Activated naive CD8-positive, alpha-beta T cell treated with anti-CD3 and anti-CD28 coated beads, Interleukin-2, amount 50 U/mL, for 24 hours (primary cell): ENCODE measurements around the gene PRKCZ.

Experiments used
- ATAC-seq: fragments of 150-1000 bp; cut with Tn5 transposase; one replicate; pipeline ENCODE4 v1.10.0; 2021
- DNase-seq: peaks from one replicate; pipeline ENCODE4 v3.0.0; 2021
- H3K27ac Mint-ChIP-seq: one replicate; pipeline ENCODE4 v1.8.0; 2021; ENCODE audit warnings: mild to moderate bottlenecking, mixed read lengths
- H3K27me3 Mint-ChIP-seq: one replicate; pipeline ENCODE4 v1.8.0; 2021; ENCODE audit warnings: mixed read lengths
- H3K36me3 Mint-ChIP-seq: one replicate; pipeline ENCODE4 v1.8.0; 2021; ENCODE audit warnings: low read depth, mixed read lengths
- H3K4me1 Mint-ChIP-seq: one replicate; pipeline ENCODE4 v1.8.0; 2021; ENCODE audit warnings: mixed read lengths
- H3K4me3 Mint-ChIP-seq: one replicate; pipeline ENCODE4 v1.8.0; 2021; ENCODE audit warnings: mild to moderate bottlenecking, moderate library complexity, mixed read lengths
- H3K9me3 Mint-ChIP-seq: one replicate; pipeline ENCODE4 v1.8.0; 2021; ENCODE audit warnings: mixed read lengths

The PRKCZ gene

GRCh38 chr1:2190491-2190976 is 140.3 kb downstream of the PRKCZ start:
- H3K9me3 Mint-ChIP-seq = no peaks in the 10 kb centered on the region
- H3K4me1 Mint-ChIP-seq = peaks cover 20% of the 10 kb centered on the region
- no peak overlapping the region for H3K27ac Mint-ChIP-seq
- no peak for ATAC-seq
- no peaks in the 10 kb centered on the region for H3K27me3 Mint-ChIP-seq
- peak overlapping the region; percentile 32 for H3K4me3 Mint-ChIP-seq
- H3K36me3 Mint-ChIP-seq = peaks cover 2% of the 10 kb centered on the region
- DNase-seq = no peak

- no peaks in the 10 kb centered on the region for H3K9me3 Mint-ChIP-seq
- peak overlapping the region; percentile 32 for H3K4me3 Mint-ChIP-seq
- H3K4me1 Mint-ChIP-seq = peaks cover 20% of the 10 kb centered on the region
- H3K27ac Mint-ChIP-seq = peak overlapping the region; percentile 65
- DNase-seq (no peak), ATAC-seq (no peak)
- H3K27me3 Mint-ChIP-seq = no peaks in the 10 kb centered on the region
- H3K36me3 Mint-ChIP-seq = no peaks in the 10 kb centered on the region
Measured at GRCh38 chr1:2192031-2192995, 142.1 kb downstream of the PRKCZ start.

- DNase-seq (no peak), ATAC-seq (no peak)
- H3K4me1 Mint-ChIP-seq = peaks cover 27% of the 10 kb centered on the region
- no peaks in the 10 kb centered on the region for H3K9me3 Mint-ChIP-seq
- H3K4me3 Mint-ChIP-seq = peak overlapping the region; percentile 76
- H3K27me3 Mint-ChIP-seq = no peaks in the 10 kb centered on the region
- H3K36me3 Mint-ChIP-seq = no peaks in the 10 kb centered on the region
- peak overlapping the region; percentile 72 for H3K27ac Mint-ChIP-seq
Measured at GRCh38 chr1:2193514-2194281, 143.5 kb downstream of the PRKCZ start.

GRCh38 chr1:2194319-2194897 is 144.2 kb downstream of the PRKCZ start, which contains the start of gene FAAP20:
FAAP20 (minus strand) TSS chr1:2194772; CDS start chr1:2194749, 23 bp downstream.
- H3K36me3 Mint-ChIP-seq = no peaks in the 10 kb centered on the region
- peak within 1 kb of the TSS; percentile 85 for H3K27ac Mint-ChIP-seq
- peak within 1 kb of the TSS; percentile 78 for H3K4me3 Mint-ChIP-seq
- H3K27me3 Mint-ChIP-seq = no peaks in the 10 kb centered on the region
- DNase-seq (peak; percentile 72), ATAC-seq (peak; percentile 37)
- H3K9me3 Mint-ChIP-seq = no peaks in the 10 kb centered on the region
- H3K4me1 Mint-ChIP-seq = peaks cover 32% of the 10 kb centered on the region

- H3K9me3 Mint-ChIP-seq = no peaks in the 10 kb centered on the region
- H3K4me1 Mint-ChIP-seq = peaks cover 39% of the 10 kb centered on the region
- ATAC-seq = peak; percentile 67
Measured at GRCh38 chr1:2194898-2195673, 144.9 kb downstream of the PRKCZ start.

GRCh38 chr1:2195785-2196184 is 145.6 kb downstream of the PRKCZ start:
- no peak overlapping the region for H3K27ac Mint-ChIP-seq
- DNase-seq = no peak

More at GRCh38 chr1:2194898-2195673, 144.9 kb downstream of the PRKCZ start:
- Mint-ChIP-seq H3K36me3 (no peaks in the 10 kb centered on the region), H3K27me3 (no peaks in the 10 kb centered on the region), H3K27ac (peak overlapping the region; percentile 85), H3K4me3 (peak overlapping the region; percentile 78)
- DNase-seq = peak; percentile 89

GRCh38 chr1:2196901-2197638 is 146.9 kb downstream of the PRKCZ start:
- Mint-ChIP-seq H3K27me3 (no peaks in the 10 kb centered on the region), H3K27ac (no peak overlapping the region), H3K4me3 (no peak overlapping the region), H3K9me3 (no peaks in the 10 kb centered on the region), H3K4me1 (peaks cover 31% of the 10 kb centered on the region), H3K36me3 (no peaks in the 10 kb centered on the region)
- DNase-seq = no peak
- no peak for ATAC-seq

More at GRCh38 chr1:2195785-2196184, 145.6 kb downstream of the PRKCZ start:
- no peak for ATAC-seq
- H3K27me3 Mint-ChIP-seq = no peaks in the 10 kb centered on the region
- H3K4me3 Mint-ChIP-seq = no peak overlapping the region
- peaks cover 38% of the 10 kb centered on the region for H3K4me1 Mint-ChIP-seq
- no peaks in the 10 kb centered on the region for H3K9me3 Mint-ChIP-seq
- H3K36me3 Mint-ChIP-seq = no peaks in the 10 kb centered on the region

GRCh38 chr1:2197707-2198165 is 147.5 kb downstream of the PRKCZ start:
- ATAC-seq = no peak
- Mint-ChIP-seq H3K9me3 (no peaks in the 10 kb centered on the region), H3K27ac (peak overlapping the region; percentile 42), H3K4me1 (peaks cover 28% of the 10 kb centered on the region), H3K4me3 (no peak overlapping the region), H3K27me3 (no peaks in the 10 kb centered on the region), H3K36me3 (no peaks in the 10 kb centered on the region)
- DNase-seq = no peak

- DNase-seq = no peak
- Mint-ChIP-seq H3K4me3 (peak overlapping the region; percentile 86), H3K27ac (peak overlapping the region; percentile 88), H3K36me3 (no peaks in the 10 kb centered on the region), H3K27me3 (no peaks in the 10 kb centered on the region), H3K4me1 (peaks cover 23% of the 10 kb centered on the region), H3K9me3 (no peaks in the 10 kb centered on the region)
- ATAC-seq = no peak
Measured at GRCh38 chr1:2198571-2198970, 148.4 kb downstream of the PRKCZ start.

GRCh38 chr1:2199042-2199810 is 149.0 kb downstream of the PRKCZ start:
- DNase-seq (peak; percentile 84), ATAC-seq (peak; percentile 80)
- peaks cover 23% of the 10 kb centered on the region for H3K4me1 Mint-ChIP-seq
- no peaks in the 10 kb centered on the region for H3K9me3 Mint-ChIP-seq
- H3K36me3 Mint-ChIP-seq = no peaks in the 10 kb centered on the region
- no peaks in the 10 kb centered on the region for H3K27me3 Mint-ChIP-seq
- H3K27ac Mint-ChIP-seq = peak overlapping the region; percentile 88
- peak overlapping the region; percentile 86 for H3K4me3 Mint-ChIP-seq

- DNase-seq (no peak), ATAC-seq (no peak)
- H3K4me1 Mint-ChIP-seq = peaks cover 23% of the 10 kb centered on the region
- H3K4me3 Mint-ChIP-seq = peak overlapping the region; percentile 86
- H3K9me3 Mint-ChIP-seq = no peaks in the 10 kb centered on the region
- H3K27me3 Mint-ChIP-seq = no peaks in the 10 kb centered on the region
- H3K36me3 Mint-ChIP-seq = no peaks in the 10 kb centered on the region
- no peak overlapping the region for H3K27ac Mint-ChIP-seq
Measured at GRCh38 chr1:2200308-2200943, 150.2 kb downstream of the PRKCZ start.

GRCh38 chr1:2201062-2201461 is 150.9 kb downstream of the PRKCZ start:
- ATAC-seq (no peak), DNase-seq (no peak)
- H3K4me3 Mint-ChIP-seq = no peak overlapping the region
- no peaks in the 10 kb centered on the region for H3K27me3 Mint-ChIP-seq
- no peaks in the 10 kb centered on the region for H3K36me3 Mint-ChIP-seq
- H3K4me1 Mint-ChIP-seq = peaks cover 26% of the 10 kb centered on the region
- H3K9me3 Mint-ChIP-seq = no peaks in the 10 kb centered on the region
- no peak overlapping the region for H3K27ac Mint-ChIP-seq
